ENCODE results near the gene ZNF107.
"Not testable (repeated sequence)": the region's sequence is repeated elsewhere in the genome, so short reads cannot be mapped to it uniquely, and the experiment has no call there.

Gene ZNF107

DNA sequence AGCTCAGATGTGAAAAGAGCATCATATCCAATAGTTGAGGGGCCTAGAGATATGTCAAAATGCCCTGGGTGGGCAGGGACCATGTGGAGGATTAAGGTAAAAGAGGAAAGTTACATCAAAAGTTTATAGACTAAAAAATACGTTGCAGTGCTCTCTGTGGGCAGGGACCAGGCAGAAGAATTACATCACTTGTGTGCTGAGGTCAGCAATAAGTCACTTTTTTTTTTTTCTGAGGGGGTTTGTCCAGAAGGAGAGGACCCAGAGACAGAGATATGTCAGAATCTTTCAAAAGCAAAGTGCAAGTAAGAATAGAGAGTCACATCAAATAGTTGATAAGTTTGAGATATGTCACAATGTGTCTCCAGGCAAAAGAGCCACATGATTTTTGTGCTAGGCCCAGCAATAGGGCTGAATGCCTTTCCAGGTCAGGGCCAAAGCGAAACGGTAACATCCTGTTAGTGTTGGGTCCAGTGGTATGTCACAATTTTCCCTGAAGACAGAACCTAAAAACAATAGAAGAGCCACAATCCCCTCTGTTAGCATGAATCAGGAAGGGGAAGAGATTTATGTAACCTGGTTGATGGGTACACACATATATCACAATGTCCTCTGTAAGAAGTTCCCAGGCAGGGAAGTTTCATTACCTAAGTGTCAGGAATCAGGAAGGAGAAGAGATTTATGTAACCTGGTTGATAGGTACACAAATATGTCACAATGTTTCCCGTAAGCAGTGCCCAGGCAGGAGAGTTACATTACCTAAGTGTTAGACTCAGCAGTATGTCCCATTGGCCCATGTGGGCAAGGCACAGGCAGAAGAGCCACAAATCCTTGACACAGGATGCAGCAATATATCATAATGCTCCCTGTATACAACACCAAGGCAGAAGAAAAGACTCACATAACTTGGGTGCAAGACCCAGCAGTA is 28.1 kb upstream of the ZNF107 start:
- peaks cover 15% of the 10 kb centered on the region for H3K9me3 Mint-ChIP-seq
- no peak for DNase-seq
- no peaks in the 10 kb centered on the region for H3K36me3 Mint-ChIP-seq
- no peak overlapping the region for H3K4me3 Mint-ChIP-seq
- no peaks in the 10 kb centered on the region for H3K27me3 Mint-ChIP-seq
- no peak overlapping the region for H3K27ac Mint-ChIP-seq
- H3K4me1 Mint-ChIP-seq: no peaks in the 10 kb centered on the region
- CTCF ChIA-PET: interaction anchor here (0.6 kb wide), 1 partner anchor 13 kb away, joined by 3 read pairs; no protein-coding TSS in a partner anchor

DNA sequence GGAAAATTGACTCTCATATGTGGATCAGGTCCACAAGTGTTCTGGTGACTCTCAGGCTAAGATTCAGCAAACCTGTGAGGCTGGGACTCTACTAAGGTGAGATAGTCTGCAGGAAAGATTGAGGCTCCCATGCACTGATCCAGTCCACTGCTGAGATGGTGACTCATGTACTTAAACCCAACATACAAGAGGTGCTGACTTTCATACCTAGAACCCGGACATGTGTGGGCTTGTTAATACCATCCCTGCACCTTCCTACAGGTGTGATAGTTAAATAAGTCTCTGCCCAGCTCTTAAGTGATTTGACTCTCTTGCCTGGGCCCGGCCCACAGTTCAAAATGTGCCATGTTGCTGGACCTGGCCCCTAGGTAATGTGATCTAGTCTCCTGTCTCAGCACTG is 27.1 kb upstream of the ZNF107 start:
- Mint-ChIP-seq H3K9me3 (peaks cover 19% of the 10 kb centered on the region), H3K27me3 (no peaks in the 10 kb centered on the region), H3K36me3 (no peaks in the 10 kb centered on the region), H3K4me3 (no peak overlapping the region), H3K27ac (no peak overlapping the region), H3K4me1 (no peaks in the 10 kb centered on the region)
- CTCF ChIA-PET: no interaction called here
- no peak for DNase-seq

DNA sequence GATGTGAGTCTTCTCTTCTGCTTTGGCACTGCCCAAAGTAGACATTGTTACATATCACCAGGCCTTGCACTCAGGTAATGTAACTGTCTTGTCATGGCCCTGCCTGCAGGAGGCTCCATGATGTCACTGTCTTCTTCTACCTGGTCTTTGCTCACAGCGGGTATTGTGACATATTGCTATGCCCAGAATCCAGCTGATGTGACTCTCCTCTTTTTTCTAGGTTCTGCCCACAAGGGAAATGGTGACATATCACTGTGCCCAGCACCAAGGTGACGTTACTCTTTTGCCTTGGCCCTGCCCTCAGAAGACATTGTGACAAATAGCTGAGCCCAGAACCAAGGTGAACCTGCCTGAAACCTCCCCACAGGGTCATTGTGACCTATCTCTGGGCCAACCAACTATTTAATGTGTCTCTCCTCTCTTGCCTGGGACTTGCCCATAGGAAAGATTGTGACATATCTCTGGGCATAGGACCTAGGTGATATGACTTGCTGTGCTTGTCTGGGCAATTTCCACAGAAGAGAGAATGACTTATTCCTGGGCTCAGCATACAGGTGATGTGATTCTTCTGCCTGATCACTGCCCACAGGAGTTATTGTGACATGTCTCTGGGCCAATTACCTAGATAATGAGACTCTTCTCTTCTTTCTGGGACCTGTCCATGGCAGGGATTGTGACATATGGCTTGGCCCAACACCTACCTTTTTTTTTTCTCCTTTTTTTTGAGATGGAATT is 26.5 kb upstream of the ZNF107 start:
- Mint-ChIP-seq H3K4me3 (no peak overlapping the region), H3K36me3 (no peaks in the 10 kb centered on the region), H3K27me3 (no peaks in the 10 kb centered on the region), H3K4me1 (no peaks in the 10 kb centered on the region), H3K9me3 (peaks cover 17% of the 10 kb centered on the region), H3K27ac (no peak overlapping the region)
- DNase-seq: no peak
- CTCF ChIA-PET: no interaction called here

DNA sequence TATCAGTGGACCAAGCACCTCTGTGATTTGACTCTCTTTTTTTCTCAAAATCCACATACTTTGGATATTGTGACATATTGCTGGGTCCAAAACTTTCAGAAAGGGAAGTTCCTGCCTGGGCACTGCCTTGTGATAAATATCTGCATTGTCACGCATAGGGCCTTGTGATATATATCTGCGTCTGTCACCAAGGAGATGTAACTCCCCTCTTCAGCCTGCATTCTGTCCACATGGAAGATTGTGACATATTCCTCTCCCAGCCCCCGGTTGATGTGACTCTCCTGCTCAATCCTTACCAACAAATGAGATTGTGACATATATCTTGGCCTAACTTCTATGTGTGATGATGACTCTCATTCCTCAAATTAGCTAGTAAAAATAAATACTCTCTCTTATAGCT is 25.4 kb upstream of the ZNF107 start:
- H3K4me3 Mint-ChIP-seq: no peak overlapping the region
- H3K27ac Mint-ChIP-seq: no peak overlapping the region
- no peaks in the 10 kb centered on the region for H3K4me1 Mint-ChIP-seq
- H3K36me3 Mint-ChIP-seq: no peaks in the 10 kb centered on the region
- peaks cover 16% of the 10 kb centered on the region for H3K9me3 Mint-ChIP-seq
- no peak for DNase-seq
- H3K27me3 Mint-ChIP-seq: no peaks in the 10 kb centered on the region
- CTCF ChIA-PET: no interaction called here

DNA sequence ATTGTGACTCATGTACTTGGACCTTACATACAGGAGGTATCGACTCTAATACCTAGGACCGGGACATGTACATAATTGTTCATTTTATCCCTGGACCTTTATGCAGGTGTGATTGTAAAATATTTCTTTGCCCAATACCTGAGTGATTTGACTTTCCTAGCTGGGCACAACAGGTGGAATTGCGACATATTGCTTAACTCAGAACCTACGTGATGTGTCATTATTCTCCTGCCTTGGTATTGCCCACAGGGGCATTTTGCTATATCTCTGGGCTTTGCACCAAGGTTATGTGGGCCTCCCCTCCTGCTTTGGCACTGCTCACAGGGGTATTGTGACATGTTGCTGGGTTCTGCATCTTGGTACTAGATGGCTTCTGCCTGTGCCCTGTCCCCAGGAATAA is 23.9 kb upstream of the ZNF107 start:
- H3K4me3 Mint-ChIP-seq: no peak overlapping the region
- H3K27me3 Mint-ChIP-seq: no peaks in the 10 kb centered on the region
- H3K27ac Mint-ChIP-seq: no peak overlapping the region
- CTCF ChIA-PET: no interaction called here
- DNase-seq: no peak
- peaks cover 8% of the 10 kb centered on the region for H3K9me3 Mint-ChIP-seq
- no peaks in the 10 kb centered on the region for H3K4me1 Mint-ChIP-seq
- H3K36me3 Mint-ChIP-seq: no peaks in the 10 kb centered on the region

DNA sequence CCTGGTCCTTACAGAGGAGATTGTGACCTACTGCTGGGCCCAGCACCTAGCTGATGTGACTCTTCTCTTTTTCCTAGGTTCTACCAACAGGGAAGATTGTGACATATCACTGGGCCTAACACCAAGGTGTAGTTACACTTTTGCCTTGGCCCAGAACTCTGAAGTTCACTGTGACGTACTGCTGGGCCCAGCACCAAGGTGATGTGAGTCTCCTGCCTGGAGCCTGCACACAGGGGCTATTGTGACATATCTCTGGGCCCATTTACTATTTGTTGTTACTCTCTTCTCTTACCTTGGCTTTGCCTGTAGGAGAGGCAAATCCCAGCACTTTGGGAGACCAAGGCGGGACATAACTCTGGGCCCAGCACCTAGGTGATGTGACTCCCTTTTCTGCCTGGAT is 23.1 kb upstream of the ZNF107 start:
- DNase-seq: no peak
- Mint-ChIP-seq H3K4me3 (no peak overlapping the region), H3K4me1 (no peaks in the 10 kb centered on the region), H3K27me3 (no peaks in the 10 kb centered on the region), H3K36me3 (no peaks in the 10 kb centered on the region), H3K27ac (no peak overlapping the region), H3K9me3 (peaks cover 8% of the 10 kb centered on the region)
- CTCF ChIA-PET: no interaction called here

DNA sequence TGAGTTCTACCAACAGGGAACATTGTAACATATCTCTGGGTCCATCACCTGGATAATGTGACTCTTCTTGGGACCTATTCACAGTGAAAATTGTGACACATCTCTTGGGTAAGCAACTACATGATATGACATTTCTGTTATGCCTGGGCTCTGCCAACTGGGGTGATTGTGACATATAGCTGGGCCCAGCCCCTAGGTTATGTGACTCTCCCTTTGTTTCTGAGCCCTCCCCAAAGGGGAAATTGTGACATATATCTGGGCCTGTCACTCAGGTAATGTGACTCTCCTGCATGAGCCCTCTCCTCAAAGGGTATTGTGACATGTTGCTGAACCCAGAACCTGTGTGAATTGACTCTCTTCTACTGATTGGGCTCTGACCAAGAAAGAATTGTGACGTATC is 22.4 kb upstream of the ZNF107 start:
- Mint-ChIP-seq H3K27me3 (no peaks in the 10 kb centered on the region), H3K4me3 (no peak overlapping the region), H3K27ac (no peak overlapping the region), H3K4me1 (no peaks in the 10 kb centered on the region), H3K36me3 (no peaks in the 10 kb centered on the region), H3K9me3 (peaks cover 8% of the 10 kb centered on the region)
- CTCF ChIA-PET: no interaction called here
- no peak for DNase-seq

DNA sequence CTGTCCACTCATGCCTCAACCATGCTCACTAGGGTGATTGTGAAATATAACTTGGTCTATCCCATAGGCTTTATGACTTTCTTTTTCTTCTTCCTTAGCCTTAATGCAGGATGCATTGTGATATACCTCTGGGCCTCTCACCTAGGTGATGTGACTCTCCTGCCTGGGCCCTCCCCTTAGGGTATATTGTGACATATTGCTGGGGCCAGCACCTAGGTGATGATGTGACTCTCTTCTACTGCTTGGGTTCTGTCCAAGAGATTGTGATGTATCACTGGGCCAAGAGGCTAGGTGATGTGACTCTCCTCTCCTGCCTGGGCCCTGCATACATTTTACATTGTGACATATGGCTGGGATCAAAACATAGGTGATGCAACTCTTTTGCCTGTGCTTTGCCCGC is 14.7 kb upstream of the ZNF107 start:
- Mint-ChIP-seq H3K9me3 (peaks cover 18% of the 10 kb centered on the region), H3K4me3 (no peak overlapping the region), H3K27ac (no peak overlapping the region), H3K36me3 (no peaks in the 10 kb centered on the region), H3K27me3 (no peaks in the 10 kb centered on the region), H3K4me1 (no peaks in the 10 kb centered on the region)
- no peak for DNase-seq
- CTCF ChIA-PET: no interaction called here

DNA sequence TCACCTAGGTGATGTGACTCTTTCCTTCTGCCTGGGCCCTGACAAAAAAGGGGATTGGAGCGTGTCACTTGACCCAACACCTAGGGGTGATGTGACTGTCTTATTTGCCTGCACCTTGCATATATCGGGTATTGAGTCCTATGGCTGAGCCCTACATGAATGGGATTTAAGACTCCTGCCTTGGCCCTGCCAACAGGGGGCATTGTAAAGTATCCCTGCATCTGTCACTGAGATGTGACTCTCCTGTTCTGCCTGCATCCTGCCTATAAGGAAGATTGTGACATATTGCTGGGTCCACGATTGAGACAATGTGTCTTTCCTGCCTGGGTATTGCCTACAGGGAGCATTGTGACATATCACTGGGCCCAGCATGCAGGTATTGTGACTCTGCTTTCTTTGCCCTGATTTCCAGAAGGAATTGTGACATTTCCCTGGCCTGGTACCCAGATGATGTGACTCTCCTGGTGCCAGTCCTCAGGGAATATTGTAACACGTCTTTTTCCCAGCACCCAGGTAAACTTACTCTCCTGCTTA is 14.2 kb upstream of the ZNF107 start:
- H3K27me3 Mint-ChIP-seq: no peaks in the 10 kb centered on the region
- no peak overlapping the region for H3K27ac Mint-ChIP-seq
- no peaks in the 10 kb centered on the region for H3K36me3 Mint-ChIP-seq
- DNase-seq: no peak
- H3K4me3 Mint-ChIP-seq: no peak overlapping the region
- H3K9me3 Mint-ChIP-seq: peaks cover 18% of the 10 kb centered on the region
- CTCF ChIA-PET: no interaction called here
- no peaks in the 10 kb centered on the region for H3K4me1 Mint-ChIP-seq

DNA sequence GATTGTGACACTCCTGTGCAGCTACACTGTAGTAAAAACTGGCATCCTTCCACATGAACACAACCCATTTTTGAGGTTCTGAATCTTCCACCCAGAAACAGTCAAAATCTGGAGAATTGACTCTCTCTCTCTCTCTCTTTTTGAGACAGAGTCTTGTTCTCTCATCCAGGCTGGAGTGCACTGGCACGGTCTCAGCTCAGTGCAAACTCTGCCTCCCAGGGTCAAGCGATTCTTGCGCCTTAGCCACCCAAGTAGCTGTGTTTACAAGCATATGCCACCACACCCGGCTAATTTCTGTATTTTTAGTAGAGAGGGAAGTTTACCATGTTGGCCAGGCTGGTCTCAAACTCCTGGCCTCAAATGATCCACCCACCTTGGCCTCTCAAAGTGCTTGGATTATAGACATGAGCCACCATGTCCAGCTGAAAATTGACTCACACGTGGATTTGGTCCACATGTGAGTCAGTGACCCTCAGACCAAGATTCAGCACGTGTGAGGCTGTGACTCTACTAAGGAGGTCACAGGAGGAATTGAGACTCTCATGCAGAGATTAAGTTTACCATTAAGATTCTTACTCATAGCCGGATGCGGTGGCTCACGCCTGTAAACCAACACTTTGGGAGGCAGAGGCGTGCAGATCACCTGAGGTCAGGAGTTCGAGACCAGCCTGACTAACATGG is 12.1 kb upstream of the ZNF107 start:
- Mint-ChIP-seq H3K27me3 (no peaks in the 10 kb centered on the region), H3K9me3 (peaks cover 18% of the 10 kb centered on the region), H3K4me1 (no peaks in the 10 kb centered on the region), H3K4me3 (no peak overlapping the region), H3K27ac (no peak overlapping the region), H3K36me3 (no peaks in the 10 kb centered on the region)
- no peak for DNase-seq
- CTCF ChIA-PET: no interaction called here

DNA sequence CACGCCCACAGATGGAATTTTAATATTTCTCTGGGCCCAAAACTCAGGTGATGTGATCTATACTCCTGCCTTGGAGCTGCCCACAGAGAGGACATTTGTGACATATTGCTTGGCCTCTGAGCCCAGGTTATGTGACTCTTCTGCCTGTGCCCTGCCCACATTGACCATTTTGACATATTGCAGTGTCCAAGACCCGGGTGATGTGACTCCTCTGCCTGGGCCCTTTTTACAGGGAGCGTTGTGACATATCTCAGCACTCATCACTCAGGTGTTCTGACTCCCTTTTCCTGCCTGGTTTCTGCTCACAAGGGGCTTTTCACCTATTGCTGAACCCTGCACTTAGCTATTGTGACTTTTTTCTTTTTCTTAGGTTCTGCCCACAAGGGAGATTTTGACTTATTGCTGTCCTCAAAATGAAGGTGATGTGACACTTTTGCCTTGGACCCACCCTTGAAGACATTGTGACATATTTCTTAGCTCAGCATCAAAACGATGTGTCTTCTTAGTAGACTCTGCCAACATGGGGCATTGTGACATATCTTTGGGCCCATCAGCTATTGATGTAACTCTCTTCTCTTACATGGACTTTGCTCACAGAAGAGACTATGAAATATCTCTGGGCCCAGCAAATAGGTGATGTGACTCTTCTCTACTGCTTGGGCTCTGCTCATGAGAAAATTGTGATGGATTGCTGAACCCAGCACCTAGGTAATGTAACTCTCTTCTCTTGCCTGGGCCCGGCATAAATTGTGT is 11.0 kb upstream of the ZNF107 start:
- H3K36me3 Mint-ChIP-seq: no peaks in the 10 kb centered on the region
- H3K4me1 Mint-ChIP-seq: no peaks in the 10 kb centered on the region
- H3K4me3 Mint-ChIP-seq: no peak overlapping the region
- H3K27ac Mint-ChIP-seq: no peak overlapping the region
- H3K9me3 Mint-ChIP-seq: peaks cover 15% of the 10 kb centered on the region
- no peak for DNase-seq
- CTCF ChIA-PET: no interaction called here
- no peaks in the 10 kb centered on the region for H3K27me3 Mint-ChIP-seq

DNA sequence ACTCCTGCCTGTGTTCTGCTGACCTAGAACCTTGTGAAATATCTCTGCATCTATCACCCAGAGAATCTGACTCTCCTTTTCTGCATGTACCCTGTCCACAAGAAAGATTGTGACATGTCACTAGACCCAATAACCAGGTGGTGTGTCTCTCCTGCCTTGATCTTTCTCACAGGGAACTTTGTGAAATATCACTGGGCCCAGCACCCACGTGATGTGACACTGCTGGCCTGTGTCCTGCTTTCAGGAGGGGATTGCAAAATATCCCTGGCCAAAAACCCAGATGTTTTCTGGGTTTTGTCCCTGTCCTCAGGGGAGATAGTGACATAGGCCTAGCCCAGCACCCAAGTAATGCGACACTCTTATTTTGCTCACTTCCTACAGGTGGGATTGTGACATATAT is 10.1 kb upstream of the ZNF107 start:
- CTCF ChIA-PET: no interaction called here
- H3K27ac Mint-ChIP-seq: no peak overlapping the region

DNA sequence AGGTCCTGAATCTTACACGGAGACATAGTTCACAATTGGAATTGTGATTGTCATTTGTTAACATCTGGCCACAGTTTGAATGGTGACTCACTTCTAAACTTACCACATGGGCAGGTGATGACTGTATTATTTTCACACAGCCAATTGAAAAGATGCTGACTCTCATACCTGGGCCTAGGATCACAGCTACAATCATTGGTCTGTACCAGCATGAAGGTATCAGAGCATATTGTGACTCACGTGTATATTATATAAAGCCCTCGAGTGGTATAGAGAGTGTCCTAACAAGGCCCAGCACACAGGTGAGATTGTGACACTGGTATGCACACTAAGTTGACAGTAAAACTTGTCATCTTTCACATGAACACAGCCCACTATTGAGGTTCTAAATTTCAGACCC is 9.4 kb upstream of the ZNF107 start:
- H3K4me3 Mint-ChIP-seq: no peak overlapping the region
- H3K9me3 Mint-ChIP-seq: peaks cover 10% of the 10 kb centered on the region
- no peak overlapping the region for H3K27ac Mint-ChIP-seq
- no peak for DNase-seq
- CTCF ChIA-PET: no interaction called here
- no peaks in the 10 kb centered on the region for H3K4me1 Mint-ChIP-seq
- no peaks in the 10 kb centered on the region for H3K36me3 Mint-ChIP-seq
- no peaks in the 10 kb centered on the region for H3K27me3 Mint-ChIP-seq

More for the DNA sequence above, 10.1 kb upstream of the ZNF107 start:
- Mint-ChIP-seq H3K36me3 (no peaks in the 10 kb centered on the region), H3K9me3 (peaks cover 11% of the 10 kb centered on the region), H3K27me3 (no peaks in the 10 kb centered on the region), H3K4me1 (no peaks in the 10 kb centered on the region), H3K4me3 (no peak overlapping the region)
- no peak for DNase-seq

DNA sequence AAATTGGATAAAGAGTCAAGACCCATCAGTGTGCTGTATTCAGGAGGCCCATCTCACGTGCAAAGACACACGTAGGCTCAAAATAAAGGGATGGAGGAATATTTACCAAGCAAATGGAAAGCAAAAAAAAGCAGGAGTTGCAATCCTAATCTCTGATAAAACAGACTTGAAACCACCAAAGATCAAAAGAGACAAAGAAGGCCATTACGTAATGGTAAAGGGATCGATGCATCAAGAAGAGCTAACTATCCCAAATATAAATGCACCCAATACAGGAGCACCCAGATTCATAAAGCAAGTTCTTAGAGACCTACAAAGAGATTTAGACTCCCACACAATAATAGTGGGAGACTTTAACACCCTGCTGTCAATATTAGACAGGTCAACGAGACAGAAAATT is 3.8 kb upstream of the ZNF107 start:
- Mint-ChIP-seq H3K4me1 (peaks cover 16% of the 10 kb centered on the region), H3K9me3 (peaks cover 20% of the 10 kb centered on the region)
- CTCF ChIA-PET, H3K27ac Mint-ChIP-seq, DNase-seq, H3K36me3 Mint-ChIP-seq, H3K27me3 Mint-ChIP-seq, H3K4me3 Mint-ChIP-seq: not testable (repeated sequence)

Measured in activated naive CD4-positive, alpha-beta T cell treated with anti-CD3 and anti-CD28 coated beads, Interleukin-2, amount 10 ng/mL, durations not matched to agents 7 days and 5 days (primary cell).